ENCODE results near the gene TFAP2D.

The TFAP2D gene

GRCh38 chr6:50722829-50723554 is 9.7 kb downstream of the TFAP2D start:
- Histone ChIP-seq H3K4me1 (ENCODE audit: control insufficient read depth, insufficient read depth, low read length) (no peaks in the 10 kb centered on the region), H3K9me3 (ENCODE audit: control insufficient read depth, low read length) (no peaks in the 10 kb centered on the region), H3K4me3 (ENCODE audit: low read length) (no peak overlapping the region), H3K9ac (ENCODE audit: low read length) (no peak overlapping the region), H3K36me3 (ENCODE audit: control insufficient read depth, insufficient read depth, low read length) (no peaks in the 10 kb centered on the region), H3K27me3 (ENCODE audit: control insufficient read depth, insufficient read depth, low read length) (peaks cover 37% of the 10 kb centered on the region)

GRCh38 chr6:50724381-50725124 is 11.2 kb downstream of the TFAP2D start:
- Histone ChIP-seq H3K4me3 (ENCODE audit: low read length) (no peak overlapping the region), H3K4me1 (ENCODE audit: control insufficient read depth, insufficient read depth, low read length) (no peaks in the 10 kb centered on the region), H3K9ac (ENCODE audit: low read length) (no peak overlapping the region), H3K27me3 (ENCODE audit: control insufficient read depth, insufficient read depth, low read length) (peaks cover 32% of the 10 kb centered on the region), H3K36me3 (ENCODE audit: control insufficient read depth, insufficient read depth, low read length) (no peaks in the 10 kb centered on the region), H3K9me3 (ENCODE audit: control insufficient read depth, low read length) (no peaks in the 10 kb centered on the region)

GRCh38 chr6:50734488-50734887 is 21.2 kb downstream of the TFAP2D start:
- Histone ChIP-seq H3K36me3 (ENCODE audit: control insufficient read depth, insufficient read depth, low read length) (no peaks in the 10 kb centered on the region), H3K4me1 (ENCODE audit: control insufficient read depth, insufficient read depth, low read length) (no peaks in the 10 kb centered on the region), H3K9me3 (ENCODE audit: control insufficient read depth, low read length) (no peaks in the 10 kb centered on the region), H3K27me3 (ENCODE audit: control insufficient read depth, insufficient read depth, low read length) (no peaks in the 10 kb centered on the region), H3K9ac (ENCODE audit: low read length) (no peak overlapping the region), H3K4me3 (ENCODE audit: low read length) (no peak overlapping the region)

- Histone ChIP-seq H3K4me3 (ENCODE audit: low read length) (no peak overlapping the region), H3K9me3 (ENCODE audit: control insufficient read depth, low read length) (no peaks in the 10 kb centered on the region), H3K4me1 (ENCODE audit: control insufficient read depth, insufficient read depth, low read length) (no peaks in the 10 kb centered on the region), H3K9ac (ENCODE audit: low read length) (no peak overlapping the region), H3K36me3 (ENCODE audit: control insufficient read depth, insufficient read depth, low read length) (no peaks in the 10 kb centered on the region), H3K27me3 (ENCODE audit: control insufficient read depth, insufficient read depth, low read length) (no peaks in the 10 kb centered on the region)
Observed at GRCh38 chr6:50742161-50742560, 28.8 kb downstream of the TFAP2D start.

- no peaks in the 10 kb centered on the region for H3K36me3 ChIP-seq (ENCODE audit: control insufficient read depth, insufficient read depth, low read length)
- no peaks in the 10 kb centered on the region for H3K9me3 ChIP-seq (ENCODE audit: control insufficient read depth, low read length)
- H3K4me3 ChIP-seq (ENCODE audit: low read length) = no peak overlapping the region
- no peaks in the 10 kb centered on the region for H3K27me3 ChIP-seq (ENCODE audit: control insufficient read depth, insufficient read depth, low read length)
- H3K4me1 ChIP-seq (ENCODE audit: control insufficient read depth, insufficient read depth, low read length) = no peaks in the 10 kb centered on the region
- H3K9ac ChIP-seq (ENCODE audit: low read length) = no peak overlapping the region
Observed at GRCh38 chr6:50744976-50745375, 31.6 kb downstream of the TFAP2D start.

- Histone ChIP-seq H3K36me3 (ENCODE audit: control insufficient read depth, insufficient read depth, low read length) (no peaks in the 10 kb centered on the region), H3K9me3 (ENCODE audit: control insufficient read depth, low read length) (no peaks in the 10 kb centered on the region), H3K27me3 (ENCODE audit: control insufficient read depth, insufficient read depth, low read length) (no peaks in the 10 kb centered on the region), H3K4me3 (ENCODE audit: low read length) (no peak overlapping the region), H3K4me1 (ENCODE audit: control insufficient read depth, insufficient read depth, low read length) (no peaks in the 10 kb centered on the region), H3K9ac (ENCODE audit: low read length) (no peak overlapping the region)
Observed at GRCh38 chr6:50762798-50763197, 49.5 kb downstream of the TFAP2D start.

GRCh38 chr6:50778696-50779095 is 65.4 kb downstream of the TFAP2D start:
- Histone ChIP-seq H3K27me3 (ENCODE audit: control insufficient read depth, insufficient read depth, low read length) (peaks cover 4% of the 10 kb centered on the region), H3K4me1 (ENCODE audit: control insufficient read depth, insufficient read depth, low read length) (no peaks in the 10 kb centered on the region), H3K9ac (ENCODE audit: low read length) (no peak overlapping the region), H3K36me3 (ENCODE audit: control insufficient read depth, insufficient read depth, low read length) (no peaks in the 10 kb centered on the region), H3K4me3 (ENCODE audit: low read length) (no peak overlapping the region), H3K9me3 (ENCODE audit: control insufficient read depth, low read length) (no peaks in the 10 kb centered on the region)

GRCh38 chr6:50780382-50780781 is 67.1 kb downstream of the TFAP2D start:
- Histone ChIP-seq H3K9me3 (ENCODE audit: control insufficient read depth, low read length) (no peaks in the 10 kb centered on the region), H3K36me3 (ENCODE audit: control insufficient read depth, insufficient read depth, low read length) (no peaks in the 10 kb centered on the region), H3K4me3 (ENCODE audit: low read length) (no peak overlapping the region), H3K4me1 (ENCODE audit: control insufficient read depth, insufficient read depth, low read length) (no peaks in the 10 kb centered on the region), H3K9ac (ENCODE audit: low read length) (no peak overlapping the region), H3K27me3 (ENCODE audit: control insufficient read depth, insufficient read depth, low read length) (peaks cover 4% of the 10 kb centered on the region)

GRCh38 chr6:50785921-50786320 is 72.6 kb downstream of the TFAP2D start:
- Histone ChIP-seq H3K4me1 (ENCODE audit: control insufficient read depth, insufficient read depth, low read length) (no peaks in the 10 kb centered on the region), H3K4me3 (ENCODE audit: low read length) (no peak overlapping the region), H3K9me3 (ENCODE audit: control insufficient read depth, low read length) (no peaks in the 10 kb centered on the region), H3K9ac (ENCODE audit: low read length) (no peak overlapping the region), H3K36me3 (ENCODE audit: control insufficient read depth, insufficient read depth, low read length) (no peaks in the 10 kb centered on the region), H3K27me3 (ENCODE audit: control insufficient read depth, insufficient read depth, low read length) (peaks cover 3% of the 10 kb centered on the region)

- Histone ChIP-seq H3K4me1 (ENCODE audit: control insufficient read depth, insufficient read depth, low read length) (no peaks in the 10 kb centered on the region), H3K4me3 (ENCODE audit: low read length) (no peak overlapping the region), H3K9ac (ENCODE audit: low read length) (no peak overlapping the region), H3K27me3 (ENCODE audit: control insufficient read depth, insufficient read depth, low read length) (peaks cover 3% of the 10 kb centered on the region), H3K9me3 (ENCODE audit: control insufficient read depth, low read length) (no peaks in the 10 kb centered on the region), H3K36me3 (ENCODE audit: control insufficient read depth, insufficient read depth, low read length) (no peaks in the 10 kb centered on the region)
Observed at GRCh38 chr6:50791900-50792508, 78.7 kb downstream of the TFAP2D start.

GRCh38 chr6:50792771-50793170 is 79.4 kb downstream of the TFAP2D start:
- Histone ChIP-seq H3K9ac (ENCODE audit: low read length) (no peak overlapping the region), H3K27me3 (ENCODE audit: control insufficient read depth, insufficient read depth, low read length) (no peaks in the 10 kb centered on the region), H3K36me3 (ENCODE audit: control insufficient read depth, insufficient read depth, low read length) (no peaks in the 10 kb centered on the region), H3K4me3 (ENCODE audit: low read length) (no peak overlapping the region), H3K4me1 (ENCODE audit: control insufficient read depth, insufficient read depth, low read length) (no peaks in the 10 kb centered on the region), H3K9me3 (ENCODE audit: control insufficient read depth, low read length) (no peaks in the 10 kb centered on the region)

- Histone ChIP-seq H3K9me3 (ENCODE audit: control insufficient read depth, low read length) (no peaks in the 10 kb centered on the region), H3K4me3 (ENCODE audit: low read length) (no peak overlapping the region), H3K4me1 (ENCODE audit: control insufficient read depth, insufficient read depth, low read length) (no peaks in the 10 kb centered on the region), H3K27me3 (ENCODE audit: control insufficient read depth, insufficient read depth, low read length) (no peaks in the 10 kb centered on the region), H3K36me3 (ENCODE audit: control insufficient read depth, insufficient read depth, low read length) (no peaks in the 10 kb centered on the region), H3K9ac (ENCODE audit: low read length) (no peak overlapping the region)
Observed at GRCh38 chr6:50795574-50795973, 82.2 kb downstream of the TFAP2D start.
